Measurements from ENCODE around the gene PLXDC2.

DNA sequence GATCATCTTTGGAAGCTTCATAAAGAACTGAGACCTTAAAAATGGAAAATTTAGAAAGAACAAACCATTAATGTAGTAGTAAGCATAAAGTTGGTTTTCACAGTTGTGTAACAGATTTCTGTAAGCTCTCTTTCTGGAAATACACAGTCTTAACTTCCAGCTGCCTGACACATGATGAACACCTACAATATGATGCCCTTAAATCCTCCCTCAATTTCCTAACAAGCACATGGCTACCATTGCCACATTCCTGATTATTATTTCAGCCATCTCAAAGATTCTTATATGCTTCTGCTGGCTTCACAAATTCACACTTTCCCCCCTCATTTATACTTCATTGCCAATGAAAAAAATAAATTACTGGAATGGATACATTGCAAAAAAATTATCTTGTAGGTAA lies 49.4 kb downstream of the PLXDC2 start:
- TF ChIP-seq, protein P1, sequence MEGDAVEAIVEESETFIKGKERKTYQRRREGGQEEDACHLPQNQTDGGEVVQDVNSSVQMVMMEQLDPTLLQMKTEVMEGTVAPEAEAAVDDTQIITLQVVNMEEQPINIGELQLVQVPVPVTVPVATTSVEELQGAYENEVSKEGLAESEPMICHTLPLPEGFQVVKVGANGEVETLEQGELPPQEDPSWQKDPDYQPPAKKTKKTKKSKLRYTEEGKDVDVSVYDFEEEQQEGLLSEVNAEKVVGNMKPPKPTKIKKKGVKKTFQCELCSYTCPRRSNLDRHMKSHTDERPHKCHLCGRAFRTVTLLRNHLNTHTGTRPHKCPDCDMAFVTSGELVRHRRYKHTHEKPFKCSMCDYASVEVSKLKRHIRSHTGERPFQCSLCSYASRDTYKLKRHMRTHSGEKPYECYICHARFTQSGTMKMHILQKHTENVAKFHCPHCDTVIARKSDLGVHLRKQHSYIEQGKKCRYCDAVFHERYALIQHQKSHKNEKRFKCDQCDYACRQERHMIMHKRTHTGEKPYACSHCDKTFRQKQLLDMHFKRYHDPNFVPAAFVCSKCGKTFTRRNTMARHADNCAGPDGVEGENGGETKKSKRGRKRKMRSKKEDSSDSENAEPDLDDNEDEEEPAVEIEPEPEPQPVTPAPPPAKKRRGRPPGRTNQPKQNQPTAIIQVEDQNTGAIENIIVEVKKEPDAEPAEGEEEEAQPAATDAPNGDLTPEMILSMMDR (IDR thresholded peaks at IDR 0.05) = no peak
- TF ChIP-seq POLR2AphosphoS5 (IDR thresholded peaks at IDR 0.05; ENCODE audit: insufficient read depth in 1 of 2, low read depth in 1 of 2) = no peak

Data from vagina (tissue), 2 donors.